GM12801 (cell line): ENCODE measurements around the gene HSD11B2.

Source experiments
- TF ChIP-seq, protein P1 (sequence below): IDR thresholded peaks from one replicate; pipeline ENCODE4 v1.5.1; 2011; ENCODE audit warnings: control low read depth; ENCODE audit not compliant: insufficient read length; ENCODE audit errors: extremely low read depth

HSD11B2 gene

GRCh38 chr16:67430977-67431774 lies at the start of gene HSD11B2:
TSS of gene HSD11B2 (plus strand) at chr16:67431121. CDS start at chr16:67431249, 128 bp downstream.
- TF ChIP-seq, protein P1, sequence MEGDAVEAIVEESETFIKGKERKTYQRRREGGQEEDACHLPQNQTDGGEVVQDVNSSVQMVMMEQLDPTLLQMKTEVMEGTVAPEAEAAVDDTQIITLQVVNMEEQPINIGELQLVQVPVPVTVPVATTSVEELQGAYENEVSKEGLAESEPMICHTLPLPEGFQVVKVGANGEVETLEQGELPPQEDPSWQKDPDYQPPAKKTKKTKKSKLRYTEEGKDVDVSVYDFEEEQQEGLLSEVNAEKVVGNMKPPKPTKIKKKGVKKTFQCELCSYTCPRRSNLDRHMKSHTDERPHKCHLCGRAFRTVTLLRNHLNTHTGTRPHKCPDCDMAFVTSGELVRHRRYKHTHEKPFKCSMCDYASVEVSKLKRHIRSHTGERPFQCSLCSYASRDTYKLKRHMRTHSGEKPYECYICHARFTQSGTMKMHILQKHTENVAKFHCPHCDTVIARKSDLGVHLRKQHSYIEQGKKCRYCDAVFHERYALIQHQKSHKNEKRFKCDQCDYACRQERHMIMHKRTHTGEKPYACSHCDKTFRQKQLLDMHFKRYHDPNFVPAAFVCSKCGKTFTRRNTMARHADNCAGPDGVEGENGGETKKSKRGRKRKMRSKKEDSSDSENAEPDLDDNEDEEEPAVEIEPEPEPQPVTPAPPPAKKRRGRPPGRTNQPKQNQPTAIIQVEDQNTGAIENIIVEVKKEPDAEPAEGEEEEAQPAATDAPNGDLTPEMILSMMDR: no peak

DNA sequence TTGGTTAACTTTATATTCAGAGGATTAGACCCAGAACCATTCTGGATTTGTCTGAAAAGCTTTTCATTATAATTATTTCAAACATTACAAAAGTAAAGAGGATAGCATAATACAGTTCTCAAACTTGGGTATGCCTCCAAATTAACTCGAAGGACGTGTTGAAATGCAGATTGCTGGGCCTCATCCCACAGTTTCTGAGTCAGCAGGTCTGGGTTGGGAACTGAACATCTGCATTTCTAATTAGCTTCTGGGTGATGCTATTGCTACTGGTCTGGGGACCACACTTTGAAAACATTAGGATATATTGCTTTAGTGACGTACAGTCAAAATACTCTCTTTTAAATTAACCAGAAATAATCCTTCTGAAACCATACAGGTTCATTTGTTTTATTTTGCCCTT lies 47.6 kb upstream of the HSD11B2 start:
- TF ChIP-seq, protein P1: no peak

- TF ChIP-seq, protein P1: no peak
Measured at GRCh38 chr16:67384778-67385510, 46.0 kb upstream of the HSD11B2 start.

DNA sequence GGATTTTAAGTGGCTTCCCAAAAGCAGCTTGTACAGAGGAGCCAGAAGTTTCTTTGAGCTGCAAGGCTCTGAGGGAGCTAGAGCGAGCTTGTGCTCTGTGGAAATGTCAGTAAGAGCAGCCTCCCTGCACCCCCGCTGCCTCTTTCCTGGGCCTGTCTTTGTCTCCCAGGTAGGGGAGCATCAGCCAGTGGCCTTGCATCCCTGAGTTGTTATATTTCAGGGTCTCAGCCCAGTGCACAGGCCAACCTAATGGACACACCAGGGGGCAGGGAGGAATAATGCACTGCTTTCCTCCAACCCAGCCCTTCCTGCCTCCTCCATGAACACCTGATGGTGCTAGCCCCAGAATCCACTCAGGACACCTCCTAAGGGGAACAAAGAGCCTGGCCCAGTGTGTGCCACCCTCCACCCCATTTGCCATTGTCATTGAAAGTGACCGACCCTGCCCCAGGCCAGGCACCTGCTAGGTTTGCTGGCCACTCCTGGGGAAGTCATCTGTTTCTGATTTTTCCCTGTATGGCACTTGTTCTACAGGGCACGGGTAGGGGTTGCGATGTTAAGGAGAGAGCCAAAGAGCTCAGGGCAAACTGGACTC lies 44.0 kb upstream of the HSD11B2 start:
- TF ChIP-seq, protein P1: no peak

GRCh38 chr16:67387479-67388079 lies 43.3 kb upstream of the HSD11B2 start:
- TF ChIP-seq, protein P1: no peak

GRCh38 chr16:67388191-67388590 lies 42.7 kb upstream of the HSD11B2 start:
- TF ChIP-seq, protein P1: no peak

GRCh38 chr16:67388591-67388990 lies 42.3 kb upstream of the HSD11B2 start:
- TF ChIP-seq, protein P1: no peak
